ENCODE data around the gene SLC39A5.

The SLC39A5 gene

DNA sequence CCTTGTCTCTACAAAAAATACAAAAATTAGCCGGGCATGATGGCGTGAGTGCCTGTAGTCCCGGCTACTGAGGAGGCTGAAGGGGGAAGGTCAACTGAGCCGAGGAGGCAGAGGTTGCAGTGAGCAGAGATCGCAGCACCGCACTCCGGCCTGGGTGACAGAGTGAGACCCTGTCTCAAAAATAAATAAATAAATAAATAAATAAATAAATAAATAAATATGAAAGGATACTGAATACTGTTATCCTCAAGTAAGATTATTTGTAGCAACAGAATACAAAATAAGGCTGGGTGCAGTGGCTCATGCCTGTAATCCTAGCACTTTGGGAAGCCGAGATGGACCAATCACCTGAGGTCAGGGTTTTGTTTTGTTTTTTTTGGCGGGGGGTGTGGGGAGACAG, 10.0 kb upstream of the SLC39A5 start:
- no peak for DNase-seq

DNA sequence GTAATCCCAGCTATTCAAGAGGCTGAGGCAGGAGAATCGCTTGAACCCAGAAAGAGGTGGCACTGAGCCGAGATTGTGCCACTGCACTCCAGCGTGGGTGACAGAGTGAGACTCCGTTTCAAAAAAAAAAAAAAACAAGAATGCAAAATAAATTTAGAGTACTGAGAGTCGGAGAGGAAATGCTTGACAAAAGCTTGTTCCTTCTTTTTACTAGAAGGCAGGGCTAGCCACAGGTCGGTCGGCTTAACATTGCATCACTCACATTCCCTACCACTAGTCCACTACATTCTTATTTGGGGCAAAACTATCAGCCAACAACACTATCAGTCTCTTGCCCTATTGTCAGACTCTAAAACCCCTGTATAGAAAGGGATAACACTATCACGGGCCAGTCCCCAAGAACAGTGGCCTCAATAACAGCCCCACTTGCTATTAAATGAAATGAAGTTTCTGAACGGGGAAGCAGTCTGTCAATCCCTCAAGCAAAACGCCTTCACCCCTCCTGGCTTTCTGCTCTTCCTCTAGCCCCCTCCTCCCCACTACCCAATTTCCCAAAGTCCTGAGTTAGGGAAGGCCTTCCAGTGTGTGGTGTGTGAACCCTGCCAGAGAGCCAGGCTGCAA, 9.1 kb upstream of the SLC39A5 start:
- no peak for DNase-seq

DNA sequence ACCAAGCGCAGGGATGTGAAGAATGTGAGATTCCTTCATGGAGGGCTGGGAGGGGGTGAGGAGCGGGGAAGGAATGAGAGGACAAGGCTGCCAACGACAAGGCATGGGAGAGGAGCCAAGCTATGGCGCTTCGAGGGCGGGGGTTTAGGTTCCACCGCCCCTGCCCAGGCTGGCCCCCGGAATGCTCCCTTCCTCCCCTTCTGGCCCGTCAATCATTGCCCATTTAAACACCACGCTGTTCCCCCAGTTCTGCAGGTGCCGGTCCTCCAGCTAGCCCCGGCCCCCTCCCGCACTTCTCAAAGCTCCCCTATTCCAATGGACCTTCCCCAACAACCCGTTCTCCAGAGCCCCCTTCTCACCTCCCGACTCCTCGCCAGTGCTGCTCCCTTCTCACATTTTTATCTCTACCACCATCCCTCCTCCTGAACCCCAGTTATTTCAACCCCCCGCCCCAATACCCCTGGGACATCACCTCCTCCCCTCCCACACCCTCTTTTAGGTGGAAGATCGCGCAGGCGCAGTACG, 8.6 kb upstream of the SLC39A5 start:
- DNase-seq, result no peak

DNA sequence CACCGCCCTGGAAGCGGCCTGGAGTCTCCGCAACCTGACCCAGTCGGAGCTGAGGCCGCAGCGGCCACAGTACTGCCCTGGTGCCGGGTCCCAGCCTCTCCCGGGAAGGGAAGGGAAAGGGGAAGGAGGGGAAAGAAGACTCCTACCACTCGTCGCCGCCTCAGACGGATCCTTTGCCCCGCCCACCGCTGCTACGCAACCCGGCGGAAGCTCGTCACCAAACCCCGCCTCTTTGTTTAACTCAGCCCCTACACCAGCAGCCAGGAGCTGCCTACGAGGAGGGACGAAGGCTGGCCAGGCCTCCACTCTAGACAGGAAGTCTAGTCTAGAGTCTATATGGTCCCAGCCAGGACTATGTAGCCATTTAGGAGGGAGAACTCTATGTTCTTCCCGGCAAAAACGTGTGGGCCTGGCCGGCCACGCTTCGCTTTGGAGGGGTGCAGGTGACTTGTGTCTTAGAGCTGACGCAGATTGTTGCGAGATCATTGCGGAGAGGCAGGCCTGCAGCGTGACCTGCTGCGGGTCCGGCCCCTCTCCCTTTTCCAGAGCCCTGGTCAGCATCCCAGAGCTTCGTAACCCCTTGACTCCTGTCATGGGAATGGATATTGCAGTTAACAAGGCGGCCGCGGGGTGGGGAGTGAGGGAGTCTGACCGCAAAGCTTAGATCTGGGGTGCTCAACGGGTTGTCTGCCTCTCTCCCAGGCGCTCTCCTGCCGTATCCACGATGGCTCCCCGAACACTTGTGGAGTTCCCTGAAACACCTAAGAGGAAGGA, 7.9 kb upstream of the SLC39A5 start, which contains the start of gene RNF41:
Gene RNF41 (minus strand): TSS at position 166 of the 774 bp plus-strand sequence. CDS start 7,875 bp downstream, outside the sequence.
- DNase-seq, result peak; percentile 88

DNA sequence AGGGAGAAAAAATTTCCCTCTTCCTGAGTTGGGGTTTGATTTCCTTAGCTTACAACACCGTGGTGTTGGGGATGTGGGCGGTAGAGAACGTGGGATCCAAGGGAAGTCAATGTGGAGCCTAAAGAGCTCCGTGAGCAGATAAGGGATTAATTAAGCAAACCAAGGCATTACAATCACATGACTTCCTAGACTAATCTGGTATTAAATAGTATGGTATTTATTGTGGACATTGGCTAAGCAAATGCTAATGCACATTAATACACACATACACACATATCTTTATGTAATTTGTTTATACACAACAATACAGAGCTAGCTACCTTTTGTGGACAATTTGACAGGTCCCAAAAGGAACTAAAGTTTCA, 7.3 kb upstream of the SLC39A5 start:
- no peak for DNase-seq

DNA sequence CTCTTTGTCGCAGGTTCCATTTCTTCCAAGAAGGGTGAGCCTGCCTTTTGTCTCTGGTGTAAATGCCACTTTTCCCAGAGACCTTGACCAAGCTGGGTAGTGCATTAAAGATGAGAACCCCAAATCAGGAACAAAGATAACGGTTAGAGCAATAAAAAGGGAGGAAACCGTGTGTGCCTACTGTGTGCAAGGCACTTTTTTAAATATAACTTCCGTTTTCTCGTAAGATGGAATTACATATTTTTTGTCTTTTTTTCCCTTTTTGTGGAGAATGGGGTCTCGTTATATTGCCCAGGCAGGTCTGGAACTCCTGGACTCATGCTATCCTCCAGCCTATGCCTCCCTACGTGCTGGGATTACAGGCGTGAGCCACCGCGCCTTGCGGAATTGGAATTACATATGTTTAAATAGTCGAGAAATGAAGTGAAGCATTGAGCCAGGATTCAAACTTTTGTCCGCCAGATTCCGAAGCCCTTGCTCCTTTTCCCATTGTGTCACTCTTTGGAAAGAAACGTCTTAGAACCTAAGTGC, 6.2 kb upstream of the SLC39A5 start:
- no peak for DNase-seq

DNA sequence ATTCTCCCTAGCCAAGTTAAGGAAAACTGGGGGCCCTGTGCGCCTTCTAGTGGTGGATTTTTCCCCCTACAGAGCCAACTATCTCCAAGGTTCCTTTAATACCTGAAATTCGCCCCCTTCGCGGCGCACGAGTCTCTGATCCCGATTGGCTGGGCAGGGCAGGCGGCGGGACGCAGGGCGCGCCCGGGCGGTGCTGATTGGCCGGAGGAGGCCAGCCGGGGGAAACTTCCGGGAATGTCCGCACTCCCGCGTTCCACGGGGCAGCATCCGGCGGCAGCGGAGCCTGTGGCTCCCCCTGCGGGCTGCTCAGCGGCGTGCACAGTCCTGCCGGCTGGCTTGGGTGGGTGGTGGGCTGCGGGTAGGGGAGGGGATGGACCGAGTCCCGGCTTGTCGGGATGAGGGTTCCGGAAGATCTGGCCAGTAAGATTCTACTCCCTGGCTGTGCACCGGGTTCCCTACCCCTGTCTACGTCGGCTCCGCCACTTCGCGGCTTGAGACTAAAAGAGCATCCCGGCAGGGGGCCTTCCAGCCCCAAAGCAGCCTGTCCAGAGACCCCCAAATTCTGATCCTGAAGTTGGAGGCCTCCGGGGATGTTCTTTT, 5.6 kb upstream of the SLC39A5 start, which contains the start of gene NABP2:
Gene NABP2 (plus strand): TSS at position 241 of the 600 bp plus-strand sequence. CDS start 515 bp downstream, outside the sequence.
- DNase-seq, result peak; percentile 93

DNA sequence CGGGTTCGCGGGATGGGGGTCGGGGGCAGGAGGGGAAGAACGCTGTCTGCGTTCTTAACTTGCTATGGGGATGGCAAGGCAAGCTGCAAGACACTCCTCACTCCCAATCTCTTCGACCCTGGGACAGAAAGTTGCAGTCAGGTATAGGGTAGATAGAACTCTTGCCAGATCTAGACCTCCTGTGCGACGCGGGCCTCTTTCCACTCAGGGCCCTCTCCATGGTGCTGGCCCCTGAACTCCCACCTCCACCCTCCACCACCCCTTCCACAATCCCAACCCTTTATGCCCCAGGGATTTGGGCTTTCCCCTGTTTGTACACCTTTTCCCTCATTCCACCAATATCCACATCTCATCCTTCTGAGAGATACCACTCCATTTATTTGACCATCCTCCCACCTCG, 4.9 kb upstream of the SLC39A5 start:
- DNase-seq, result no peak

DNA sequence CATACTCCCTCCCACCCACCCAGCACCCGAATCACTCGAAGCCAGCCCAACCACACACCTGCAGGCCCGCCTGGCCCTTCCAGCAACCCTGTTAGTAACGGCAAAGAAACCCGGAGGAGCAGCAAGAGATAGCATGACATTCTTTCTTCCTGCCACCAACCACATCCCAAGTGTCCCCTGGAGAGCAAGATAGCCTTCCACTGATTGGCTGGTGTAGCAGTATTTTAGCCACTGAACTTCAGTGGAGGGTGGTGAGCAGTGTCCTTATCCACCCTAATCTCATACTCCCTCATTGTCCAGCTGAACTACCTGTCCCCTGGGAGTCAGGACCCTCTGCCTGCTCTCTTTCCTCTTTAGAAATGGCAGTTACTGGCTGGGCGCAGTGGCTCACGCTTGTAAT, 769 bp upstream of the SLC39A5 start:
- no peak for DNase-seq

DNA sequence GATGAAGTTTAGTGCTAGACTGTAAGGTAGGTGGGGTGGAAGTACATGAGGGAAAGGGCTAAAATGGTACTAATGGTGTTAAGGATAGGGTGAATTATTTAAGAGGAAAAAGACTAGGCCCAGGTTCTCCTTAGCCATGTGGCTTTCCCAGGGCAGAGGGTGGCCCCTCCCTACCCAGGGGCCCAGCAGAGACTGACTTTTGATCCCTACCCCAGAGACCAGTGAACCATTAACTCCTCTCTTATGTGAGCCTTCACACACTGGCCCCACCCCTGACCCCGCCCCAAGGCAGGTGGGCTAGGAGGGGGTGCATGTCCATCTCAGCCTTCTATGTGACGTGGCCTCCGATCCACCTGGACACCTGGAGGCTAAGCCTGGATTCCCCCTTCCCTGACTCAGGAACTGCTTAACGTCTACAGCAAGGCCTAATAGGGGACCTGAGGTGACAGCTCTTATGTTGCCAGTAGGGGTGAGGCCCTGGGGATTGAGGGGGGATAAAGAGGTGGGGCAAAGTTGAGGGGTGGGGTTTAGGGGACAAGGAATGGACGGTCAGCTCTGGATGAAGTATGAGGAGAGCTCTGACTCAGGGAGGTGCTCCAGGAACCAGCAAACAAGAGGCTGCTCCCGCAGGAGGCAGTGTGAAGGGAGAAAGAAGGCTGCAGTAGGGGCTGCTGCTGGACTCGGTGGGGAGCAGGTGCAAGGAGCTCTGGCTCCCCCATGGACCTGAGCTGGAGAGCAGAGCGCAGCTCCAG, 757 bp downstream of the SLC39A5 start:
- no peak for DNase-seq

DNA sequence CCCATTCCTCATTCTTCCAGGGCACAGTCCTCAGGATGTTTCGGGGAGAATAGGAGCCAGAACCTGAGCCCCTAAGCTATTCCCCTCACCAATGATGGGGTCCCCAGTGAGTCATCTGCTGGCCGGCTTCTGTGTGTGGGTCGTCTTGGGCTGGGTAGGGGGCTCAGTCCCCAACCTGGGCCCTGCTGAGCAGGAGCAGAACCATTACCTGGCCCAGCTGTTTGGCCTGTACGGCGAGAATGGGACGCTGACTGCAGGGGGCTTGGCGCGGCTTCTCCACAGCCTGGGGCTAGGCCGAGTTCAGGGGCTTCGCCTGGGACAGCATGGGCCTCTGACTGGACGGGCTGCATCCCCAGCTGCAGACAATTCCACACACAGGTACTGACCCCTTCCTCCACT, 1.3 kb downstream of the SLC39A5 start:
- DNase-seq, result no peak

DNA sequence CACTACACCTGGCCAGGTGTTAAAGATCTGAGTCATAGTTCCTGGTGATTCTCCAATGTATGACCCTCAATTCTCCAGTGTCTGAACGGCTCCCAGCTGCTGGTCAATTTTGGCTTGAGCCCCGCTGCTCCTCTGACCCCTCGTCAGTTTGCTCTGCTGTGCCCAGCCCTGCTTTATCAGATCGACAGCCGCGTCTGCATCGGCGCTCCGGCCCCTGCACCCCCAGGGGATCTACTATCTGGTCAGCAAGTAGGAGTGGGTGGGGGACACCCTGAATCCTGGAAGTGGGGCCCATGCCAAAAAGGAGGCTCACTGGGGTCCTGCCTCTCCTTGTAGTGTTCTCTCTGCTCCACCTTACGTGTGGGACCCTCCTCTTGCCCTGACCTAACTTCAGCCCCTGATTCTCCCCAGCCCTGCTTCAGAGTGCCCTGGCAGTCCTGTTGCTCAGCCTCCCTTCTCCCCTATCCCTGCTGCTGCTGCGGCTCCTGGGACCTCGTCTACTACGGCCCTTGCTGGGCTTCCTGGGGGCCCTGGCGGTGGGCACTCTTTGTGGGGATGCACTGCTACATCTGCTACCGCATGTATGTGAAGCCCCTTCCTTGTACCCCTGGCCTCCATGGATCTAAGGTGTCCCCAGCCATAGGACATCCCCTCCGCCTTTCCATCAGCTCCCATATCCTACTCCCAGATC, 5.0 kb downstream of the SLC39A5 start:
- no peak for DNase-seq

DNA sequence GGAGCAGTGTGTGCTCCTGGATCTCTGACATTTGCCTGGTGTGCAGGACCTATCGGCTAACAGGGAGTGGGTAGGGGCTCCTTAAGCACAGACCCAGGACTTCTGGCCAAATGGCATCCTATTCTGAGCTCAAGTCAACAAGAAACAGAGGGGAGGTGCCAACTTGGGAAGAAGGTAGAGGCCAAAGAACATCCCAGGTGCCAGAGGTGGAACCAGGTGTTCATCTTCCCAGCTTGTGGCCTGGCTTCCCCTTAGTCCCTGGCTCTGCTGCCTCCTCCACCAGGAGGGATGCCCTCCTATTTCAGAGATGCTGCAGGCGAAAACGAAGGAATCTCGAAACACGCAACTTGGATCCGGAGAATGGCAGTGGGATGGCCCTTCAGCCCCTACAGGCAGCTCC, 6.2 kb downstream of the SLC39A5 start:
- DNase-seq, result no peak

DNA sequence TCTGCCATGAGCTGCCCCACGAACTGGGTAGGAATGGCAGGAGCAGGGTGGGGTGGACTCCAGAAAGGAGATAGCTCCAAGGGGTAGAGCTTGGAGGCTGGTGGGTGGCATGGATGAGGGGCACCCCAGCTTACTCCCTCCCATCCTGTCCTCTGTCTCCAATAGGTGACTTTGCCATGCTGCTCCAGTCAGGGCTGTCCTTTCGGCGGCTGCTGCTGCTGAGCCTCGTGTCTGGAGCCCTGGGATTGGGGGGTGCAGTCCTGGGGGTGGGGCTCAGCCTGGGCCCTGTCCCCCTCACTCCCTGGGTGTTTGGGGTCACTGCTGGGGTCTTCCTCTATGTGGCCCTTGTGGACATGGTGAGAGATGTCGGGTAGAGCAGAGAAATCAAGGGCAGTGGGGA, 7.1 kb downstream of the SLC39A5 start:
- DNase-seq, result no peak

DNA sequence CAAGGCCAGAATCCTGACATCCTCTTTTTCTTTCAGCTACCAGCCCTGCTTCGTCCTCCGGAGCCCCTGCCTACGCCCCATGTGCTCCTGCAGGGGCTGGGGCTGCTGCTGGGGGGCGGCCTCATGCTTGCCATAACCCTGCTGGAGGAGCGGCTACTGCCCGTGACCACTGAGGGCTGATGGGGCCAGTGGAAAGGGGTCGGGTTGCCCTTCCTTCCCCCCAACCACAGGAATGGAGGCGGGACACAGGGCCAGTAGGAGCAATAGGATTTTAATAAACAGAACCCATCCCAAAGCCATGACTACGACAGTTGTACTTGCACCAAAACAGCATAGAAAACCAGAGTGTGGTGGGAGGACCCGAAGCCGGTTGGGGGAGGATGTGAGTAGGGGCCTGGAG, 7.7 kb downstream of the SLC39A5 start:
- DNase-seq, result no peak

DNA sequence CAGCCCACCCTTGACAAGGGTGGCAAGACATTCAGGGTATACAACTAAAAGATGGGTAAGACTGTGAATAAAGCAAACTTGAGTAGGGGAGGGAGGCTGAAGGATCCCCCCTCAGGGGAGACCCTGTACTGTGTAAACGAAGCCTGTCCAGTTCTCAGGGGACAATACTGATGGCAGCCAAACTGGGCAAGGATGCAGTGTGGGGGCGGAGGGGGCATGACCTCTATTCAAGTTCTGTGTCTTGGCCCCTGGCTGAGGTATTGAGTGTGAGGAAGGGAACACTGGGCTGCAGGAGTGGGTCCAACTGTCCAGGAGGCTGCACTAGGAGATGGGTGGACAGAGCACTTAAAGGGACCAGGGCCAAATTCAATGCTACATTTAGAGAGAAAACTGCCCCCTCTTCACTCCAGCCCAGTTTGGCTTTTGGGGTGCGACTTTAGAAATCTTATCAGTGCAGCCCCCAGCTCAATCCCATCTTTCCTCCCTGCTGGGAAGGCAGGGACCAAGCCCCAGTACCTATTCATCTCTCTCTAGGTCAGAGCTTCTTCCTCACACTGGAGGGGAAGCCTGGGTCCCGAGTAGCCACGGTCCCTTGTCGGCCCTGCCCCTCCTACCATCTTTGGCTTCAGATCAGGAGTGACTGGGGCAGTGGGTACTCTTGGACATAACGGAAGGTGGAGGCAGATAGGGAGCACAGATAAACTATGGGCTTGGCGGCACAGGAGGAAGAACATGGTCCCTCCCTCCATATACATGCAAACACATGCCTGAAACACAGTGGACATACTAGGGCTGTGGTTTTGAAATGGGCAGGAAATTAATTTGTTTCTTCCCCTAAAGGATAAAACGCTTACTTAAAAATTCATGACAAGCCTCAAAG, 11.8 kb downstream of the SLC39A5 start:
- DNase-seq, result no peak

DNA sequence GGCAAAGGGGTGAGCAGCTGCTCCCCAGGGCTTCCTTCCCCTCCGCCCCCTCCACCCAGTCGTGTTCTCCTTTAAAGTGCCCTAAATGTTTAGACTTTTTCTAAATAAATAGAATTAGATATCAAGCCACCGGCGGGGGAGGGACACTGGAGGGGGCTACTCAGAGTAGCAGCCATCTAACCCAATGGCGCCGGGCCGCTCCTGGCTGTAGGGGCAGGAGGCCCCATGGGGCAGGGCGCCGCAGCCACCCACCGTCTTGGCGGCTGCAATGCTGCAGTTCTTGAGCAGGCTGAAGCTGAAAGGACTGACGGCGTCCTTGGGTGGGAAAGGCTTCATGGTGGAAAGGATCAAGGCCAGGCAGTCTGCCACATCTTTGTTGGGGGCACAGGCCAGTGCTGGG, 13.1 kb downstream of the SLC39A5 start:
- DNase-seq, result no peak

DNA sequence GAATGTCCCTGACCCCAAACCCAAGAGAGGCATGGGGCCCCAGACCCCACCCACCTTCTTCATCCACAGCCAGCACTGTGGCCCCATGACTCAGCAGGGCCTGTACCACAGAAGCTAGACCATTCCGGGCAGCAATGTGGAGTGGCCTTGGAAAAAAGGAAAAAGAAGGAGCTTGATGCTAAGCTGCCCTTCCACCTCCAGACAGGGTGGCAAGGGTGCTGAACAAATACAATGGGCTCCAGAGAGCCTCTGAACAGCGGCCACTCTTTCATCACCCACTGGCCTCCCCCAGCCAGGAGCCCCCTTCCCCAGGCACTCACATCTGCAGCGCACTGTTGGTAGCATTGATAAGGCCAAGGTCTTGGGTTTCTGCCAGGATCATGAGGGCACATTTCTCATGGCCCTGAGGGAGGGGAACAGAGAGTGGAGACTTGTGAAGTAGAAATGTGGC, 13.9 kb downstream of the SLC39A5 start:
- no peak for DNase-seq

DNA sequence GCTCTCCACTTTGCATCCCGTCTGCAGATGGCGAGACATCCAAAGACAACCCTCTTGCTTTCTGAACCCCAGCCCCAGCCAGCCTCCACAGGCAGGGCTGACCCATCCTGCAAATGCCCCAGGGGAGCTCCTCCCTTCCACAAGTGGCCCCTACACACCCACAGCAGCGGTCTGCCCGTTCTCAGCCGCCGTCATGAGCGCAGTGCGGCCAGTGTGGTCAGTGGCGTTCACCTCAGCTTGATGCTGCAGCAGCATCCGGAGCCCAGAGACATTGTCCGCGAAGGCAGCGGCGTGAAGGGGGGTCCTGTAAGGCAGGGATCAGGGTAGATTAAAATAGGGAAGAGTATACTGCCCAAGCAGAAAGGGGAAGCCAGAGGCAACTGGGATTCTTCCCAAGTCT, 14.6 kb downstream of the SLC39A5 start:
- DNase-seq, result no peak

DNA sequence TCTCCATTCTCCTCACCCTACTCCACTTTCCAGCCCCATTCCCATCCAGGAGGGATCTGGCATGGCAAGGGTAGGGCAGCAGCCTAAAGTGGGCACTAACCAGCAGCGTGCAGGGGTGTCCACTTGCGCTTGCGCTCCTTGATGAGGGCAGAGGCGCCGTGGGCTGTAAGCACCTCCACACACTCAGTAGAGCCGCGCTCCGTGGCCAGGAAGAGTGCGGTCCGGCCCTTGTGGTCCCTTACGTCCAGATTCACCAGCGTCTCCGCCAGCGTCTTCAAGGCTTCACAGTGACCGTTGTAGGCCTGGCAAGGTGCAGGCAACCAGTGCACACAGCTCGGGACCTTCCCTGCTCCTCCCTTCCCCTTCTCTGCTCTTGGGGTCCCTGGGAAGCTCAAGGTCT, 18.1 kb downstream of the SLC39A5 start:
- DNase-seq, result no peak

DNA sequence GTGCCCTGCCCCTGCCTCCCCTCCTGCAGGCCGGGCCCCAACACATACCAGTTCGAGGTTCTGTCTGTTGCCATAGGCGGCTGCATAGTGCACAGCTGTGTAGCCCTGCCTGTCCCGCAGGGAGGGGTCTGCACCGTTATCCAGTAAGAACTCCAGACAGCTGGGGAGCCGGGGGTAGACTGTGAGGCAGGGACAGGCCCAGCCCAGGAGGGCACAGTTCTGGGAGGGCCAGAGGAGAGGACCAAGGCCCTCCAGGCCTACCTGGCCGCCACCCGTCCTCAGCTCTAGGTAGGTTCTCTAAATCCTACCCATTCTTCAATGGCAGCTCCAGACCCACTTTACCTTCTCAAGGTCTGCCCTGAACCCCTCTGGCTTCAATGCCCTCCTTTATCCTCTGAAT, 18.9 kb downstream of the SLC39A5 start:
- DNase-seq, result no peak
